H1 (cell line): Measurements from ENCODE around the gene CUEDC1. TPM values are rescaled to one million over a fixed set of nuclear protein-coding genes. Genes with fewer than 3 reads are reported as not detected.
A peak's percentile ranks its signal among the peaks of the same experiment; 100 is the strongest.

Source experiments
- CHD7 ChIP-seq: fragments of 300-600 bp; sonication (generic); IDR thresholded peaks from 2 replicates; pipeline ENCODE4 v1.7.1; 2012; ENCODE audit warnings: low read length, moderate library complexity, mild to moderate bottlenecking, inconsistent platforms; ENCODE audit not compliant: insufficient replicate concordance
- HDAC2 ChIP-seq, 2 experiments: fragments of 300-600 bp in 1 of 2; sonication (generic) in 1 of 2; IDR thresholded peaks; 2 replicates each; pipeline ENCODE4 v1.6.1; 2011 to 2012; ENCODE audit warnings: low read depth in 2 of 2, low read length in 2 of 2, mild to moderate bottlenecking in 2 of 2, moderate library complexity in 2 of 2, borderline replicate concordance in 1 of 2, inconsistent platforms in 1 of 2
- HDAC6 ChIP-seq: IDR thresholded peaks from one replicate; pipeline ENCODE4 v1.7.1; 2012; ENCODE audit warnings: low read depth, mild to moderate bottlenecking, inconsistent platforms, low read length, moderate library complexity
- NANOG ChIP-seq: IDR thresholded peaks from 2 replicates; pipeline ENCODE4 v1.6.1; 2011; ENCODE audit warnings: low read length, low read depth, mild to moderate bottlenecking, inconsistent platforms; ENCODE audit not compliant: insufficient read depth, poor library complexity, severe bottlenecking
- NRF1 ChIP-seq: IDR thresholded peaks from 2 replicates; pipeline ENCODE4 v1.6.1; 2011; ENCODE audit warnings: mild to moderate bottlenecking, low read depth, low read length, improper control_type of control experiment
- POLR2AphosphoS5 ChIP-seq: IDR thresholded peaks from 2 replicates; pipeline ENCODE4 v1.6.1; 2011; ENCODE audit warnings: low read depth, low read length
- RBBP5 ChIP-seq: IDR thresholded peaks from 2 replicates; pipeline ENCODE4 v1.7.1; 2012; ENCODE audit warnings: low read depth, mild to moderate bottlenecking, inconsistent platforms, low read length, moderate library complexity, borderline replicate concordance
- TCF12 ChIP-seq: IDR thresholded peaks from 2 replicates; pipeline ENCODE4 v1.6.1; 2011; ENCODE audit warnings: low read depth, mild to moderate bottlenecking, low read length
- YY1 ChIP-seq: IDR thresholded peaks from 2 replicates; pipeline ENCODE4 v1.6.1; 2011; ENCODE audit warnings: low read depth, mild to moderate bottlenecking, low read length
- polyA plus RNA-seq, 7 experiments: library from polyadenylated mRNA; depleted of rRNA in 3 of 7; stranded (reverse) in 5 of 7; unstranded in 2 of 7; fragments of >200 nt in 5 of 7; fragments of 200-250 nt in 2 of 7; gene quantifications; 1 replicate in 5 of 7; 2 replicates in 1 of 7; 4 replicates in 1 of 7; pipeline versions ENCODE4 v1.2.1 to v1.2.3, GENCODE V29; 2011 to 2013; ENCODE audit warnings: missing spikeins in 2 of 7, mixed read lengths in 2 of 7
- total RNA-seq: library from RNA; stranded (reverse); fragmentation: NEBNext Ultra II Directional; extraction: Animal tissue kit (Norgen Biotek cat#: 25700); gene quantifications from 2 replicates; pipeline ENCODE4 v1.2.1, GENCODE V29; 2021

CUEDC1 gene
- total and polyA plus RNA-seq, 2 of the 8 experiments (the other 6 are each of a cell fraction or from before 2014, with no cell fraction given), result 4.0 to 10.7 TPM

GRCh38 chr17:57849874-57850754, 105.1 kb downstream of the CUEDC1 start, which contains the start of gene MRPS23 (continued):
- TF ChIP-seq CHD7, result no peak
- TF ChIP-seq TCF12, result 0 out of 2 replicates have a peak, but pooled peaks have one; percentile 66
- TF ChIP-seq NANOG, result peak; percentile 29
- TF ChIP-seq HDAC6, result no peak
- TF ChIP-seq POLR2AphosphoS5, result peak; percentile 76
- no peak for TF ChIP-seq NRF1
- 0 out of 2 replicates have a peak, but pooled peaks have one; percentile 85 for TF ChIP-seq RBBP5
- peak in 1 of 2 experiments; percentile 93; a peak in 1 of 4 replicates for TF ChIP-seq HDAC2 (IDR thresholded peaks at IDR 0.05; ENCODE audit: borderline replicate concordance in 1 of 2, low read depth in 2 of 2, low read length in 2 of 2)
- peak; percentile 93 for TF ChIP-seq YY1
